ENCODE measurements around the gene PCDHGC4.

DNA sequence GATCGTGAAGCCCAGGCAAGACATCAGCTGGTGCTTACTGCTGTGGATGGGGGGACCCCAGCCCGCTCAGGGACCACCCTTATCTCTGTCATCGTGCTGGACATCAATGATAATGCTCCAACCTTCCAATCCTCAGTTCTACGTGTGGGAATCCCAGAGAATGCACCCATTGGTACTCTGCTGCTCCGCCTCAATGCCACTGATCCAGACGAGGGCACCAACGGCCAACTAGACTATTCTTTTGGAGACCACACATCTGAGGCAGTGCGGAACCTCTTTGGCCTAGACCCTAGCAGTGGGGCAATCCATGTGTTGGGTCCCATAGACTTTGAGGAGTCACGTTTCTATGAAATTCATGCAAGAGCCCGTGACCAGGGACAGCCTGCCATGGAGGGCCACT is 5.0 kb downstream of the PCDHGC4 start:
- TF ChIP-seq, protein P1, sequence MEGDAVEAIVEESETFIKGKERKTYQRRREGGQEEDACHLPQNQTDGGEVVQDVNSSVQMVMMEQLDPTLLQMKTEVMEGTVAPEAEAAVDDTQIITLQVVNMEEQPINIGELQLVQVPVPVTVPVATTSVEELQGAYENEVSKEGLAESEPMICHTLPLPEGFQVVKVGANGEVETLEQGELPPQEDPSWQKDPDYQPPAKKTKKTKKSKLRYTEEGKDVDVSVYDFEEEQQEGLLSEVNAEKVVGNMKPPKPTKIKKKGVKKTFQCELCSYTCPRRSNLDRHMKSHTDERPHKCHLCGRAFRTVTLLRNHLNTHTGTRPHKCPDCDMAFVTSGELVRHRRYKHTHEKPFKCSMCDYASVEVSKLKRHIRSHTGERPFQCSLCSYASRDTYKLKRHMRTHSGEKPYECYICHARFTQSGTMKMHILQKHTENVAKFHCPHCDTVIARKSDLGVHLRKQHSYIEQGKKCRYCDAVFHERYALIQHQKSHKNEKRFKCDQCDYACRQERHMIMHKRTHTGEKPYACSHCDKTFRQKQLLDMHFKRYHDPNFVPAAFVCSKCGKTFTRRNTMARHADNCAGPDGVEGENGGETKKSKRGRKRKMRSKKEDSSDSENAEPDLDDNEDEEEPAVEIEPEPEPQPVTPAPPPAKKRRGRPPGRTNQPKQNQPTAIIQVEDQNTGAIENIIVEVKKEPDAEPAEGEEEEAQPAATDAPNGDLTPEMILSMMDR (IDR thresholded peaks at IDR 0.05 in 4 of 5, conservative IDR thresholded peaks at IDR 0.05 in 1 of 5) = no peak
- TF ChIP-seq POLR2A (IDR thresholded peaks at IDR 0.05) = no peak
